LNCaP clone FGC (cell line): ENCODE results near the gene NRXN2.
A peak's percentile ranks its signal among the peaks of the same experiment; 100 is the strongest.

Experiments
- DNase-seq: peaks from one replicate; pipeline ENCODE4 v3.0.0-alpha.2; 2011; ENCODE audit warnings: low read depth
- H3K4me3 ChIP-seq: 2 replicates; pipeline ENCODE4 v1.5.1; 2011; ENCODE audit warnings: mild to moderate bottlenecking, low read depth, low read length, control low read depth
- TF ChIP-seq, protein P1 (sequence below): IDR thresholded peaks from 2 replicates; pipeline ENCODE4 v1.5.1; 2012; ENCODE audit warnings: mild to moderate bottlenecking; ENCODE audit not compliant: control insufficient read depth, insufficient read depth; ENCODE audit errors: extremely low read depth

NRXN2 gene

DNA sequence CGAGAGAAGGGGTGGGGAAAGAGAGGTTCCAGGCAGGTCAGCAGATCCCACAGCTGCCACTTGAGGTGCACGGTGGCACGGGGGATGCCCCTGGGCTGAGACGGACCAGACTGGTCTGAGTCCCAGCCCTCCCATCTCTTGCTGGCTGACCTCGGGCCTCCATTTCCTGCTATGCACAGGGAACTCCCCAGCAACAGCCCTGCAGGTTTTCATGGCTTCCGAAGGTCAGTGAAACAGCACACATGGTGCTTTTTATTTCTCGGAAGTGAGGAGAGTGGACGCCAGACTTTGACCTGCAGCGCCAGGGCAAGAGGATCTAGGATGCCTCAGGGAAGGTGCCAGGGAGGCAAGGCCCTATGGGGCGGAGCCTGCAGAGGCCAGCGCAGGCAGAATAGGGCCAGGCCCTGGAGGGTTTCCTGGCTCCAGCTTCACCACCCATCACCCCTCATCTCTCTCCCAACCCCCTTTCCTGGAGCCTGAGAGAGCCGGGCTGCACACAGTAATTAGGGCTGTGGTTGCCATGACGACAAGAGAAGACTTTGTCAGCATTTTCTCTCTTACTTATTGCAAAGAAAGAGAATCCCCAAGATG lies 102.5 kb downstream of the NRXN2 start:
- no peak for DNase-seq
- no peak overlapping the region for H3K4me3 ChIP-seq
- TF ChIP-seq, protein P1, sequence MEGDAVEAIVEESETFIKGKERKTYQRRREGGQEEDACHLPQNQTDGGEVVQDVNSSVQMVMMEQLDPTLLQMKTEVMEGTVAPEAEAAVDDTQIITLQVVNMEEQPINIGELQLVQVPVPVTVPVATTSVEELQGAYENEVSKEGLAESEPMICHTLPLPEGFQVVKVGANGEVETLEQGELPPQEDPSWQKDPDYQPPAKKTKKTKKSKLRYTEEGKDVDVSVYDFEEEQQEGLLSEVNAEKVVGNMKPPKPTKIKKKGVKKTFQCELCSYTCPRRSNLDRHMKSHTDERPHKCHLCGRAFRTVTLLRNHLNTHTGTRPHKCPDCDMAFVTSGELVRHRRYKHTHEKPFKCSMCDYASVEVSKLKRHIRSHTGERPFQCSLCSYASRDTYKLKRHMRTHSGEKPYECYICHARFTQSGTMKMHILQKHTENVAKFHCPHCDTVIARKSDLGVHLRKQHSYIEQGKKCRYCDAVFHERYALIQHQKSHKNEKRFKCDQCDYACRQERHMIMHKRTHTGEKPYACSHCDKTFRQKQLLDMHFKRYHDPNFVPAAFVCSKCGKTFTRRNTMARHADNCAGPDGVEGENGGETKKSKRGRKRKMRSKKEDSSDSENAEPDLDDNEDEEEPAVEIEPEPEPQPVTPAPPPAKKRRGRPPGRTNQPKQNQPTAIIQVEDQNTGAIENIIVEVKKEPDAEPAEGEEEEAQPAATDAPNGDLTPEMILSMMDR = no peak

DNA sequence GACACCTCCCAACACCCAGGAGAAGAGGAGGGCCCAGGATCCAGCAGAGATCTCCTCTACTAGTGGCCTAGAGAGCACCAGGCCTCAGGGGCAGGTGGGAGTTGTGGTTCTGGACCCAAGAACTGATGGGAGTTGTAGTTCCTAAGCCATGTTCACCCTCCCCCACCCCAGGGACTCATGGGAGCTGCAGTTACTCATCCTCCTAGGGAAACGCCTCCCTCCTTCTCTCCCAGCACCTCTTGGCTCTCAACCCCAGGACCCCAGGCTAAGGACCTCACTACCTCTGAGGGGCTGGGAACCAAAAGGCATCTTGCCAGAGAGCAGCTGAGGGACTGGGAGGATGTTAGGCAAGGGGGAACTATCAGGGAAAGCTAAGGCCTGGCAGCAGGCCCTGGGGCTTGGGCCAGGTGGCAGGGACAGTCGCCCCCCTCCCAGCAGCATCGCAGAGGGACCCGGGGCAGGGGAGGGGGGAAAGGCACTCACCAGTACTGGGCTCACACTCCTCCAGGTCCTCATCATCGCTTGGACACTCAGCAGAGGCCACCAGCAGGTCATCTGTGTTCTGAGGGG lies 103.1 kb downstream of the NRXN2 start:
- TF ChIP-seq, protein P1 = no peak
- peak; percentile 1 for DNase-seq

DNA sequence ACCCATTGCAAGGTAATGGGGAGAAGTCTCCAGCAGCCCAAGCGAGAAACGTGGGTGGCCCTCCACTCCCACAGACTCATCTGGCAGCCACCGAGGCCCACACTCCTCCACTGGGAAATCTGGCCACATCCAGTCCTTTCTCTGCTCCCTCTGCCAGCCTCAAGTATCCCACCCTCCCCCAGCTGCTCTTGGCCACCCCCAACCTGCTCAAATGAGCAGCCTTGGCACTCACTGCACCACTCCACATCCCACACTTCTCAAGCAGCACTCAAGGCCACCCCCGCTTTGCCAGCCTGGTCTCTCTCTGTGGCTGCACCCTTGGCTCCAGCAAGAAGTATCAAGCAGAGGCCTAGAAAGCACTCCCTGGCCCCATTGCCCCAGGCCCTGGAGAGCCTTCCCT lies 103.8 kb downstream of the NRXN2 start:
- no peak overlapping the region for H3K4me3 ChIP-seq
- DNase-seq = no peak
- TF ChIP-seq, protein P1 = no peak

More for the DNA sequence above, 103.1 kb downstream of the NRXN2 start:
- H3K4me3 ChIP-seq = no peak overlapping the region

DNA sequence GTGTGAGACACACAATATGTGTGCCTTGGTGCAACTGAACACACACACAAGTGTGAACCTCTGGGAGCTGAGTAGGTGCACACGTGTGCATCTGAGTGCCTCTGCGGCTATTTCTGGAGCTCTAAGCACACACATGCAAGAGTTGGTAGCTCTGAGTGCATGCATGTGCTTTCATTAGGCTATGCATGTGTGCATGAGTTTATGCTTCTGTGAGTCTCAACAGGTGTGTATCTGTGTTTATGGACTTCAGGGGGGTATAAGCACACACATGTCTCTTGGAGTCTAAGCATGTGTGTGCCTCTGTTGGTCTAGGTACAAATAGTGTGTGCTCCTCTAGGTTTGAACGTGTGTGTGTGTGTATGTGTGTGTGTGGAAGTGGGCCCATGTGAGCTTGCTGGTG lies 106.2 kb downstream of the NRXN2 start:
- TF ChIP-seq, protein P1 = no peak
- no peak for DNase-seq
- no peak overlapping the region for H3K4me3 ChIP-seq

DNA sequence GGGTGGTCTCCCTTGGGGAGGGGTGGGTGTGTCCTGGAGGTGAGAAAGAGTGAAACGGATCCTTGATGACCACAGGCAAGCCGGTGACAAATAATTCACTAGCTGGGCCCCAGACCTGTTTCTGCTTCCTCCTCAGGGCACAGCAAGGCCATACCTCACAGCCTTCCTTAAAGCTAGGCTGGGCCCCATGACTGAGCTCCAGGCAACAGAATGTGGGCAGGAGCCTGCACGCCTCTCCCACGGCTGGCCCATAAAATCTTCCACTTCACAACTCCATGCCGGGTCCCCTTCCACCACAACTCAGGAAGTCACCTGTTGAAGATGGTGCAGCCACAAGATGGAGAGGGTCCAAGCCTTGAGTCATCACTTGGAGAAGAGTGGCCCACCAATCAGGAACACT lies 108.1 kb downstream of the NRXN2 start:
- TF ChIP-seq, protein P1 = no peak

DNA sequence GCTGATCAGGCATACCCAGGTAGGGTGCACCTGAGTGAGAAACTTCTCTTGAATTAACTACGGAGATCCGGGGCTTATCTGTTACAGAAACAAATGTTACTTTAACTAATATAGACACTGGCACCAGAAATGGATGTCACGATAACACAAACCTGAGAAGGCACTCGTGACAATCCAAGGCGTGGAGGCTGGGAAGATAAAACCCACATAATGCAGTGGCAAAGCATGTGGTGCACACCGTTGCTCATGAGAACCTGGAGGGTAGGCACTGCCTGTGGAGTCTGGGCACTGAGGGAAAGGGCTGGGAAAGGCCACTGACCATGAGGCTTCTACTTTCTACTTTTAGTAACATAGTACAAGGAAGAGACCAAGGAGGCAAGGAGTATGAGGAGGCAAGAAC lies 109.3 kb downstream of the NRXN2 start:
- H3K4me3 ChIP-seq = no peak overlapping the region
- TF ChIP-seq, protein P1 = no peak
- DNase-seq = no peak

More for the DNA sequence above, 108.1 kb downstream of the NRXN2 start:
- no peak for DNase-seq
- H3K4me3 ChIP-seq = no peak overlapping the region
